Measurements from ENCODE around the gene PACS2.

DNA sequence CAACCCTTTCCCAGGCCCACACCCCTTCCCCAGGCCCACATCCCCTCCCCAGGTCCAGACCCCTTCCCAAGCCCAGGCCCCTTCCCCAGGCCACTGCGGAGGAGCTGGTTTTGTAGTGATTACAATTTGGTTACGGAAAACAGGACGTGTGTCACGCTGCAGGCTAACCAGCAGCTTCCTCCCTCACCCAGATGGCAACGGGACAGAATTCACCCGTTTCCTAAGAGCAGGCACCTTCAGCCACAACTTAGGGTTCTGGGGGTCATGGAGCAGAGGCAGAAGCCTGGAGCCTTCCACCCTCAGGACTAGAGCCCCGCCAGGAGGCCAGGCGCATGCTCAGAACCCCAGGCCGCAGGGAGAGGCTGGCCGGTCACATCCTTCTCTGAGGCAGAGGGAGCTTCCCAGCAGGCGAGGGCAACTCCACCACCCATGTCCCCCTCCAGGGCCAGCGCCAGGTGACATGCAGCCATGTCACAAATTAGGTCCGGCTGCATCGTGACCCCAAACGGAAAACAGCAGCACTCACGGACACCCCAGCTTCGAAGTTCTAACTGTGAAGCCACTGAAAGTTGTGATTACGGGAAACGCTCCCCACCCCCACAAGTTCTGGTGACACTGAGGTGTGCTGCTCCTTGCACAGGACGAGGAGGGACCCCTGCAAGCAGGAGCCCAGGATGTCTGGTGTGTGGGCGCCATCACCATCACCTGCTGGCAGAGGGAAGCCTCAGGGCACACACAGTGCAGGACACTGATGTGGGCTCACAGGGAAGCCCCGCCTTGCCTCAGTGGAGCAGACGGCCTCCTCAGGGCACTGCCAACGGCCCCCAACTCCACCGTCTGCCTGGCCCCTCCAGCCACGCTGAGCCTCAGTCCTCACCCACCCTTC lies 21.5 kb upstream of the PACS2 start:
- TF ChIP-seq, protein P1, sequence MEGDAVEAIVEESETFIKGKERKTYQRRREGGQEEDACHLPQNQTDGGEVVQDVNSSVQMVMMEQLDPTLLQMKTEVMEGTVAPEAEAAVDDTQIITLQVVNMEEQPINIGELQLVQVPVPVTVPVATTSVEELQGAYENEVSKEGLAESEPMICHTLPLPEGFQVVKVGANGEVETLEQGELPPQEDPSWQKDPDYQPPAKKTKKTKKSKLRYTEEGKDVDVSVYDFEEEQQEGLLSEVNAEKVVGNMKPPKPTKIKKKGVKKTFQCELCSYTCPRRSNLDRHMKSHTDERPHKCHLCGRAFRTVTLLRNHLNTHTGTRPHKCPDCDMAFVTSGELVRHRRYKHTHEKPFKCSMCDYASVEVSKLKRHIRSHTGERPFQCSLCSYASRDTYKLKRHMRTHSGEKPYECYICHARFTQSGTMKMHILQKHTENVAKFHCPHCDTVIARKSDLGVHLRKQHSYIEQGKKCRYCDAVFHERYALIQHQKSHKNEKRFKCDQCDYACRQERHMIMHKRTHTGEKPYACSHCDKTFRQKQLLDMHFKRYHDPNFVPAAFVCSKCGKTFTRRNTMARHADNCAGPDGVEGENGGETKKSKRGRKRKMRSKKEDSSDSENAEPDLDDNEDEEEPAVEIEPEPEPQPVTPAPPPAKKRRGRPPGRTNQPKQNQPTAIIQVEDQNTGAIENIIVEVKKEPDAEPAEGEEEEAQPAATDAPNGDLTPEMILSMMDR (IDR thresholded peaks at IDR 0.05), result no peak
- TF ChIP-seq POLR2A (IDR thresholded peaks at IDR 0.05; ENCODE audit: low read depth), result no peak

Measured in esophagus muscularis mucosa (tissue), 3 donors.